NCI-H226 (cell line): Measurements from ENCODE around the gene GDE1.

Source experiments
- DNase-seq: peaks from one replicate; pipeline ENCODE4 v3.0.0-alpha.2; 2015

The GDE1 gene

DNA sequence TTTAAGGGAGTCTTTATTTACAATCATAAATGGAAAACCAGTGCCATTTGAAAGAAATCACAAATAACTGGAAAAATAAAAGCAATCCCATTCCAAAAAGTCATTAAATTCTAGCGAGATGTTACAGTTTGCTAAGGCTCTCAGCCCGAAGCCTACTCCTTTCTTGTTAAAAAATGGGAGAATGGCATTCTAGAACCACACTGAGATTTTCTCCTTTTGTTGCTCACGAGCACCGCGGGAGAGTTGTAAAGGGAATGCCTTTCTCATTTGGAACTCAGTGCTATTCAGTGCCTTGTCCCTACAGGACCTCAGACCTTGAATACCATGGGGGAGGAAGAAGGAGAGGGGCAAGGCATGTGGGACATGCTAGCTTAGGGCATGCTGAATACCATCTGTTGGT lies 36.3 kb downstream of the GDE1 start:
- DNase-seq, result no peak

DNA sequence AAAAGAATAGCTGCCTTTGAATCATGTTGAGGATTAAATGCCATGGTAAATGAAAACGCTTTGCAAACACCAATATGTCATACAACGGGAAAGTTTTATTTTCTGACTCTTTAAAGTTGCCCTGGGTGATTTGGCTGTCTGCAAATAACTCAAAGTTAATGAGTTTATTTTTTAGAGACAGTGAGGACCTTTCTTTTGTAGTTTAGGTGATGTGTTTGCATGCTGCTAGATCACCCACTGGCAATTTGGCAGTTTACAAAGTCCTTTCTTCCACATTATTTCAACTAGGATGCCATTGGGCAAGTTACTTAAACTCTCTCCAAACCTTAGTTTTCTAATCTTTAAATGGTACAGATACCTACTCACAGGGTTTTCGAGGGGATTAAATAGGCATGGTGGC lies 37.8 kb downstream of the GDE1 start:
- no peak for DNase-seq

DNA sequence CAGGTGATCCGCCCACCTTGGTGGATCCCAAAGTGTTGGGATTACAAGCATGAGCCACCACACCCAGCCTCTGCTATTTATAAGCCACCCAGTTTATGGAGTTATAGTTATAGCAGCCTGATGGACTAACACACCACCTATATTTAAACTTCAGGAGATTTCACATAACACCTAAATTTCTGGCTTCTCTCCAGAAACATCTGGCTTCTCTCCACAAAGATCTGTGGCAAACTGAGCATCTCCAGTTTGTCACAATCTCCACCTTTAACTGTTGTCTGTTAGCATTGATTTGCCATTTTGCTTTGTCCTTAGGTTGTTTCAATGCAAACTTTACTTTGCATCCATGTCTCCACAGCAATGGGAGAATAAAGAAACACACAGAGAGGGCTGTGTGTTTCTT lies 39.6 kb downstream of the GDE1 start:
- DNase-seq, result no peak

DNA sequence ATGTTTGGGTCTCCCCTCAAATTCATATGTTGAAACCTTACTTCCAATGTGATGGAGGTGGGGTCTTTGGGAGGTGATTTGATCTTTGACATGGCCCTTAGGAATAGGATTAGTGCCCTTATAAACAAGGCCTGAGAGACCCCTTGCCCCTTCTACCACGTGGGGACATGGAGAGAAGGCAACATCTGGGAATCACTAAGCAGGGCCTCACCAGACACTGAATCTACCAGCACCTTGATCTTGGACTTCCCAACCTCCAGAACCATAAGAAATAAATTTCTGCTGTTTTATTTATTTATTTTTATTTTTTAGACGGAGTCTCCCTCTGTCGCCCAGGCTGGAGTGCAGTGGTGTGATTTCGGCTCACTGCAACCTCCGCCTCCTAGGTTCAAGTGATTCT lies 40.1 kb downstream of the GDE1 start:
- DNase-seq, result no peak

DNA sequence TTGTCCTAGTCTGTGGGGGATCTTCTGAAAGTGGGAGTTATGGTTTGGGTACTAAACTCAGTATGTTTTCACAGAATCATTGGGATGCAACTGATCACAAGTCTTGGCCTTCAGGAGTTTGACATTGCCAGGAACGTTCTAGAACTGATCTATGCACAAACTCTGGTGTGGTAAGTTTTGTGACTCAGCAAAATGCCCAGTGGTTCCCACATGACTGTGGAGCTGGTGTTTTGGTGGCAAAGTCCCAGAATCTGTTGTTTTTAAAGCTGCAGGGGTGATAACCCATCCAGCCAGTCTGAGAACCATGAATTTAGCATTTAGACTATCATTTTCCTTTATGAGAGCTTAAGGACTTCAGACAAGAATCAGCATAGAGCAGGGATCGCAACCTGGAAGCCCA lies 40.6 kb downstream of the GDE1 start:
- no peak for DNase-seq

DNA sequence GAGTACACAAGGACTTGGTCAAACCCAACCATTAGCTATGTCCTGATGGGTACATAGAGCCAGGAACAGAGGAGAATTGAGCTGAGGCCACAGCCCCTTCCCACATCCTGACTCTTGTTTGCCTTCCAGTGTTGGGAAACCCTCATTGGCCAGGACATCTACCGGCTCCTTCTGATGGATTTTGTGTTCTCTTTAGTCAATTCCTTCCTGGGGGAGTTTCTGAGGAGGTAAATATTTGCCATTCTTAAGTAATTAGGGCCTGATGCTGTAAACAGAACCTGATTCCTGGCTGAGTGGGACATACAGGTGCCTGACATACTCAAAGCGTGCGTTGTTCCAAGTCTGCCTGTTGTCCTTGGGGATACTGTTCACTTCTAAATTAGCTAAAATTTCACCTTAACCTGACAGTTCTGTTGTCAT lies 42.6 kb downstream of the GDE1 start:
- no peak for DNase-seq

DNA sequence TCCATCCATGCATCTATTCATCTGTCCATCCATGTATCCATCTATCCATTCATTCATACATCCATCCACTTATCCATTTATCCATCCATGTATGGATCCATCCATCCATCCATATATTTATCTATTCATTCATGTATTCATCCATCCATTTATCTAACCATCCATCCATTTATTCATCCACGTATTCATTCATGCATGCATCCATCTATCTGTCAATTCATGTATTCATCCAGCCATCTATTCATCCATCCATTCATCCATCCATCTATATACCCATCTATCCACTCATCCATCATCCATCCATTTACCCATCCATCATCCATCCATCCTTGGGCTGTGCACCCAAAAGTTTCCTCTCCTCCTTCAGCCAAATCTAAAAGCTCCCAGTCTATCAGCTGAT lies 43.4 kb downstream of the GDE1 start:
- DNase-seq, result no peak

DNA sequence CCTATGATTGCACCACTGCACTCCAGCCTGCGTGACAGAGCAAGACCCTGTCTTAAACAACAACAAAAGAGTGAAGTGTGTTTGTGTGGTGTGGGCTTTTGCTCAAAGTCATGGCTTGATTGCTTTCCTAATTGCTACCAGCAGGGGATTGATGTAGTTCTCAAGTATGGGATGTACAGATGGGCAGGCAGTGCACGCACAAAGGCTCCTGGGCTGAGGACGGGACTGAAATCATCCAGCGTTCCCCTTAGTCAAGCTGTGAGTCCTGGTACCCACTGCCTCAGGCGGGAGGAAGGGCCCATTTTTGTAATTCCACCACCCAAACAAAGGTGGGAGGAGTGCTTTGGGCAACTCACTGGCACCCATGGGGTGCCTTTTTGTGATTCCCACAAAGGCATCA lies 47.3 kb downstream of the GDE1 start:
- DNase-seq, result no peak

DNA sequence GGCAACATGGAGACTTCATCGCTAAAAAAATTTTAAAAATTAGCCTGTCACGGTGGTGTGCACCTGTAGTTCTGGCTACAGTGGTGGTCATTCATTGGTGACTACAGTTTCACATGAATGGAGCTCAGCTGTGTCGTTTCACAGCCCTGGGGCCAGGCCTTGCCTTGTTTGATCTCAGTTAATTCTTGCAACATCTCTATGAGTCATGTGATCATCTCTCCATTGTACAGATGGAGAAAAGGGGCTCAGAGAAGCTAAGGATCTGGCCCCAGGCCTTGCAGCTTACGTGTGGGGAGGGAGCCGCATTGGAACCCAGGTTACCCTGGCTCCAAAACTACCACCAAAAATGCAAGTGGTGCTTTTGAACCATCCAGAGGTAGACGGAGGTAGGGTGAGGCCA lies 49.4 kb downstream of the GDE1 start:
- DNase-seq, result no peak

DNA sequence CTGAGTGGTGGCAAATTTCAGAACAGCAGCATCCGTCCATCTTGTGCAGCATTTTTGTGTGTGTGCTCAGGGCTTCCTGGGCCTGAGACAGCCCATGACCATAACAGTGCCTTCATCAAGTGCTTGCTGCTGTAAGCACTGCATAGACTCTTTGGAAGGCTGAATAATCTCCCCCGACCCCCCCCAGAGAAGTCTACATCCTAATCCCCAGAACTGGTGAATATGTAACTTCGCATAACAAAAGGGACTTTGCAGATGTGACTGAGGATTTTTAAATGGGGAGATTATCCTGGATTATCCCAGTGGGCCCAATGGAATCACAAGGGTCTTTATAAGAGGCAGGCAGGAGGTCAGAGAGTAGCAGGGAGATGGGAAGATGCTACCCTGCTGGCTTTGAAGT lies 53.6 kb downstream of the GDE1 start:
- DNase-seq, result no peak

DNA sequence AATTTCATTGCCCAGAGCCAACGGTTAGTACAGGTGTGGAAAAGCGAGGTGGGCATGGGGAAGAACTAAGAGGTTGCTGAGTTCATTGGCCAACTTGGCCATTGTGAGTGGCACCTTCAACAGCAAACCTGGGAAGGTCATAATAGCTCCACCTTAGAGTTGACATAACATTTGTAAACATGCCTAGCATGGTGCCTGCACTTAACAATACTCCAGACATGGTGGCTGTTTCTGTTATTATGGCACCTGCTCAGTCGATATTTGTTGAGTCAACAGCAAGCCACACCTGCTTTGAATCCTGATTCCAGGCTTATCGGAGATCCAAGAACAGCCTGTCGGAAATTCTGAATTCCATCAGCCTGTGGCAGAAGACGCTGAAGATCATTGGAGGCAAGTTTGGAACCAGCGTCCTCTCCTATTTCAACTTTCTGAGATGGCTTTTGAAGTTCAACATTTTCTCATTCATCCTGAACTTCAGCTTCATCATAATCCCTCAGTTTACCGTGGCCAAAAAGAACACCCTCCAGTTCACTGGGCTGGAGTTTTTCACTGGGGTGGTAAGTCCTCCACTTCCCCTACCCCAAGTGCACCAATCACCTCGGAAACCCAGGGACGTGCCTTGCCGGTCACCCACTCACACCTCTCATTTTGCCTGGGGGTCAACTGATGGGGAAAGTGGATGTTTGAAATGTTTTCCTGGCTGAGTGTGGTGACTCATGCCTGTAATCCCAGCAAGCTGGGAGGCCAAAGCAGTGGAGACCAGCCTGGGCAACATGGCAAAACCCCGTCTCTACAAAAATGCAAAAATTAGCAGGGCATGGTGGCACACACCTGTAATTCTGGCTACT lies 58.2 kb downstream of the GDE1 start:
- no peak for DNase-seq

DNA sequence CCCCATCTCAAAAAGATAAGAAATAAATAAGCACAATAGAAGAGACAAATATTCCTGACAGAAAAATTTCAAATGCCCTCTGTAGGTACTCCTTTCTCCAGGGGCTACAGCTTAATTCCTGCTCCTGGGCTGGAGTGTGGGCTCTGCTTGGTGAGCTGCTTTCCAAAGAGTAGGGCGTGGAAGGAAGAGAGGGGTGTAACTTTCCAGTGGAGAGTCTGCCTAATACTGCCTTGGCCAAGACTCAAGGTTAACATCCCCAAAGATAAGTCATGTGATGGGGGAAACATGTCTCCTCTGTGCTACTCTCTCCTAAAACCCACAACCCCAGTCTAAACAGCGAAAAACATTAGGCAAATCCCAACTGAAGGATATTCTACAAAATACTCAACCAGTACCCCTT lies 61.5 kb downstream of the GDE1 start:
- no peak for DNase-seq

DNA sequence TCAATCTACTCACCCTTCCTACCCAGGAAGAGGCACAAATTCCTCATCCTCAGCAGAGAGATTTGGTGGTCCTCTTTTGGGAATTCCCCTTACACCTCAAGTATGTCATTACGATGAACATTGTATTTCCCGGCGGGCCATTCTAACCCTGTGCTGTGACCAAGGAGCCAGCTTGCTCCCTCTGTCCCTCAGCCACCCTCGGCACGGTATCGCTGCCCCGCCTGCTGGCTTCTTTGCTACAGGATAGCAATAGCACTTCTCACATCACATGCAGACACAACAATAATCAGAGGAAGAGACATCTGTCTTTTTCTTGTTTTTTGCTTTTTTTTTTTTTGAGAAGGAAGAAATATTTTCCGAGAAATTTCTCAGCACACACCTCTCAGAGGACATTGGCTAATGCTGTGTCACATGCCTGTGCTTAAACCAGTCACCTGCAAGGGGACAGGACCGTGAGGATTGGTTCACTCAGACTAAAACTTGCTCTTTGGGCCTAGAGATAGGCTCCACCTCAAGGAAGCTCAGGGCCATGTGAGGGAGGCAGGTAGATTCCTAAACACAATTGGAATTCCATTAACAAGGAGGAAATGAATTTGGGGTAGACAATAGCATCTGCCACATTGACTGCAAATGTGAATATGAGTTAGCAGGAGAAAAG lies 63.0 kb downstream of the GDE1 start:
- DNase-seq, result no peak
